Glomerular visceral epithelial cell (primary cell): Measurements from ENCODE around the gene AKR7A3.
"Not testable (repeated sequence)": the region's sequence is repeated elsewhere in the genome, so short reads cannot be mapped to it uniquely, and the experiment has no call there.

Experiments used
- DNase-seq: peaks from one replicate; pipeline ENCODE4 v3.0.0-alpha.2; 2016; ENCODE audit errors: extremely low spot score

The AKR7A3 gene

DNA sequence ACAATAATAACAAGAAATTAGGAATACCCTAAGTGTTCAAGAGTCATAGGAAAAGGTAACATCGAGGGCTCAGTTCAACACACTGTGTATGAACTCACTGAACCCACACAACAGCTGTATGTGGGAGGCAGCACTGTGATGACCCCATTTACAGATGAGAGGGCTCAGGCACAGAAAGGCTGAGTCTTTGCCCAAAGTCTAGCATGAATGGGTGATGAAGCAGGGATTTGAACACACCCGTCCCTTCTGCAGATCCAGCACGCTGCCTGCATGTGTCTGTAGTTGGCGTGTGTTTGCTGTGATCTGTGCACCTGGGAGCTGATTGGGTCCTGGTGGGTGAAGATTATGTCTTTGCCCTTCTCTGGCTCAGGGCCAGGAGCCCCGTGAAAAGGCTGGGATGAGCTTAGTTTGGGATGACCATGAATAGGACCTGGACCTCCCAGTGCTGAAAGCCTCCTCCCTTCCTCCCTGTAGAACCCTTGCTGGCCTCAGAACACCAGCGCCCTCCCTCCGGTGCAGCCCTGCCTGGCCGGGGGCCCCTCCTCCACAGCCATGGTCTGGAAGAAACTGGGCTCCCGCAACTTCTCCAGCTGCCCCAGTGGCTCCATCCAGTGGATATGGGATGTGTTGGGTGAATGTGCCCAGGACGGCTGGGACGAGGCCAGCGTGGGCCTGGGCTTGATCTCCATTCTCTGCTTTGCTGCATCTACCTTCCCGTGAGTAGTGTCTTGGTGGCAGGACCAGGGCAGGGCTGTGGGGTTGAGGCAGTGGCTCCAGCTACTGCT, 28.7 kb upstream of the AKR7A3 start:
- DNase-seq: no peak

DNA sequence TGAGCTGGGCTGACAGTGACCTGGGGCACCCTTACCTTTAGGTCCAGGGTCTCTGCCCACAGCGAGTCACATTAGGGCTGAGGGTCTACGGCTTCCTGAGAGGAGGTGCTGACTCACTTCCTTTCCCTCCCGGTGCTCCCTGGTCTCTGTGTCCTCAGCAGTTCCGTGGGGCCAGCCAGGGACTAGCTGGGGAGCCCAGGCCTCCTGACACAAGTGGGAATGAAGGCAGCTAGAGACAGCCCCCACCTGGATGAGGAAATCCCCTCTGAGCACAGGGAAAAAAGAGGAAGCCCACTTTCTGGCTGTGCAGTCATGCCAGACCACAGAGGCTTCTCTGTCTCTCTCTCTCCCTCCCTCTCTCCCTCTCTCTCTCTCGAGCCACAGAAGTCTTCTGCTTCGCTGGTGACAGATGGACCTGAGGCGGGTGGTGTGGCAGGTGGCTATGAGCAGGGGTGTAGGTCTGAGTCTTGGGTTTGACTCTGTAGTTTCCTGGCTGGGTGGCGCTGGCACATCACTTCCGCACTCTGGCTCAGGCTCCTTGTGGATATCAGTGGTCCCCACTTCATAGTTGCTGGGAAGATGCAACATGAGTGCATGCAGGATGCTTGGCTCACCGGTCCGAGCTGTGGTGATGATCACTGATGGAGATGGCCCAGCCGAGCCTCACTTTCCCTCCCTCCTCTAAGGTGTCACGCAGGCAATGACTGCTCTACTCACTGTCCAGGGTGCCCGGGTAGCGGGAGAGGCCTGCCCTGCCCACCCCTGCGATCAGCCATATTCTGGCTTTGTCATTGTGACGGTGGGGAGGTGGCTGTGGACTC, 27.0 kb upstream of the AKR7A3 start:
- peak; percentile 66 for DNase-seq

DNA sequence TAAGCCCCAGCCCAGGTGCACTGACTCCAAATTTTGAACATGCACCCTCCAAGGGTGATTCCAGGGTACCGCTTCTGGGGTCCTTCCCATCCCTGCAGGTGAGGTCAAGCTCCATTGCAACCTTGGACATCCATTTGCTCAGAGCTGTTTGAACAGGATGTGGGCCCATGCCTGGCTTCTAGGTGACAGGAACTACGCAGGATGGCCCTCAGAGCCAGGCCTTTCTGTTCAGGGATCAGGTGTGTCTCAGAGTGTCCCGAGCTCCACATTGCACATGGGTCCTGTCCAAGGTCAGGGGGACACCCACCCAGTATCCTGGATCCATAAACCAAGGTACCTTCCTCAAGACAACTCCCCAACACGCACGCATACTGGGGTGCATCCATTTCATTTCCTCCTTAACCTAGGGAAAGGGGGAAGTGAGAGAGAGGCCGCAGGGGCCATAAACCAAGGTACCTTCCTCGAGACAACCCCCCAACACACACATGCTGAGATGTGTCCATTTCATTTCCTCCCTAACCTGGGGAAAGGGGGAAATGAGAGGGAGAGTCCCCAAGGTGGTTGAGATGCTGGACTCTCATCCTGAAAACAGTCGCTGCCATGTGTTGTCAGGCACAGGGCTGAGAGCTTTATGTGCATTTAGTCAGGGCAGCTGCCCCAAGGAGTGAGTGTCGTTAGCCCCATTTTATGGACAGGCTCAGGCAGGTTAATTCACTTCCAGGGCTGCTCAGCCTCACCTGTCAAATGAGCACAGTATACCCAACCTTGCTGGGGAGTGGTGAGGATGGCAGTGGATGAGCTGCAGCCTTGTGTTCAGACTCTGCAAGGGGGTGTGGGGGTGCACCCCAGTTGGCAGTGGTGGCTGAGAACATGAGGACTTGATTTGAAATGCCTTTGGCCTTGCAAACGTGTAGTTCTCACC, 25.7 kb upstream of the AKR7A3 start:
- no peak for DNase-seq

- no peak for DNase-seq
Observed at GRCh38 chr1:19313636-19313959, 25.0 kb upstream of the AKR7A3 start.

GRCh38 chr1:19312782-19313635, 24.4 kb upstream of the AKR7A3 start:
- DNase-seq: no peak

DNA sequence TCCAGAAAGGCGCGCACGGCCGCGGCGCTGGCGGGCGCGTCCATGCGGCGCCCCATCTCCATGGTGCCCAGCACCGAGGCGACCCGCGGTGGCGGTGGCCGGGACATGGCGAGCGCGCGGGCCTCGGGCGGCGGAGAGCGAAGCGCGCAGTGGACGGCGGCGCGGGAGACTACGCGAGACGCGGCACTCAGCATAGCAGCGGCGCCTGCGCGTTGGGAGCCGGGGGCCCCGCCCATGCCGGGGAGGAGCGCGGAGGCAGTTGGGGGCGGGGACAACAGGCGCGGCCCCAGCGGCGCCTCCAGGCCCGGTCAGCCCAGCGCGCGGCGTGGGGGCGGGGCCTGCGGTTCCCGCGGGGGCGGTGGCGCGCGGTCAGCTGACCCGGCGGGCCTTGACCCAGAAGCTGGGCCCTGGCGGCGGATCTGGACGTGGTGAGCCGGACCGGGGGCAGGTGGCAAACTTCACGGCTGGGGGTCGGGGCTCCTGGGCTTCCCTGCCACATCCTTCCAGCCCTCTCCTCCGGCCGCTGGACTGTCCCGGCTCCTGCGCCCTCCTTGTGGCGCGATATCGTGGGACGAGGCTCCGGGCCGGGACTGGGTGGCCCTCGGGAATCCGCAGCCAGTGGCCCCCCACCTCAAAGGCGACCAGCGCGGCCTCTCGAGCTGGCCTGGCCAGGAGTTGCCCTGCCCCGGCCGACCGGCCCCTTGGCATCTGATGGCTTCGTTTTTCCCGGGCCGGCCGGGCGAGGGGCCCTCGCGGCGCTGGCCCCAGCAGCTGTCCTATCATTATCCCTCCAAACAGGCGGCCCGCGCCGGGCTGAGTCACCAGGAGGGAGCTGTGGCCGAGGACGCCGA, 23.6 kb upstream of the AKR7A3 start, which contains the start of the genes AKR7A2 and SLC66A1:
Gene AKR7A2 (minus strand): TSS at position 214 of the 851 bp plus-strand sequence. CDS start 20 bp downstream, at position 194.
Gene SLC66A1 (plus strand): TSS at position 396 of the 851 bp plus-strand sequence. CDS start 5,352 bp downstream, outside the sequence.
- peak; percentile 95 for DNase-seq

DNA sequence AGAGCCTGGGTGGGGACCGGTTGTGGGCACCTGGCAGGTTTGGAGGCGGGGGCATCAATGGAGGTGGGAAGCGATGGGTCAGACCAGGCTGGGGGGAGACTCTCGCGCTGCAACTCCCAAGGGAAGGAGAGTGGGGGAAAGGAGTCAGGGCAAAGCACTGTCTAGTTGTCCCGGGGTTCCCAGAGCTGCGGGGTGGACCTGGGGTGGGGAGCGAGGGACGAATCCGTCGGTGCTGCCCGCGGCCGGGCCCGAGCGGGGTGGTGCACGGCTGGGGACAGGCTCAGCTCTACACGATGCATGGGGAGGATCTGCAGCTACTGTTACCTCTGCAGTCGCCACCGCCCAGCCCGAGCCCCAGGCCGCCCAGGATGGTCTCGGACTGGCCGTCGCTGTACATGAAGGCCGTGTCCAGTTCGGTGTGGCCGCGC, 22.9 kb upstream of the AKR7A3 start:
- DNase-seq: no peak

- DNase-seq: peak; percentile 29
Observed at GRCh38 chr1:19310720-19311502, 22.3 kb upstream of the AKR7A3 start.

DNA sequence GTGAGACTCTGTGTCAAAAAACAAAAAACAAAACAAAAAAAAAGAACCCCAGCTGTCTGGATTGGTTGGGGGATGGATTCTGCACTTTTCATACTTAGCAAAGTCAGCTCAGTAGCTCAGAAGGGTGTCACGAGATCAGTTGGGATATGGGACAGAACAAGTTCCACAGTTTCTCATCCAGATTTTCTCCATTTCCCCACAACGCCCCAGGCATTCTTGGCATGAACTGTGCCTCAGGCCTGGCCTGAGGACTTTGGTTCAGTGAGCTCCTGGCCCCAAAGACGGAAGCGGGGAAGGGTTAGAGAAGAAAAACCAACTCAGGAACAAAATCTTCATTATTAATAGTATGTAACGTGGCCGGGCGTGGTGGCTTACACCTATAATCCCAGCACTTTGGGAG, 21.5 kb upstream of the AKR7A3 start:
- no peak for DNase-seq

DNA sequence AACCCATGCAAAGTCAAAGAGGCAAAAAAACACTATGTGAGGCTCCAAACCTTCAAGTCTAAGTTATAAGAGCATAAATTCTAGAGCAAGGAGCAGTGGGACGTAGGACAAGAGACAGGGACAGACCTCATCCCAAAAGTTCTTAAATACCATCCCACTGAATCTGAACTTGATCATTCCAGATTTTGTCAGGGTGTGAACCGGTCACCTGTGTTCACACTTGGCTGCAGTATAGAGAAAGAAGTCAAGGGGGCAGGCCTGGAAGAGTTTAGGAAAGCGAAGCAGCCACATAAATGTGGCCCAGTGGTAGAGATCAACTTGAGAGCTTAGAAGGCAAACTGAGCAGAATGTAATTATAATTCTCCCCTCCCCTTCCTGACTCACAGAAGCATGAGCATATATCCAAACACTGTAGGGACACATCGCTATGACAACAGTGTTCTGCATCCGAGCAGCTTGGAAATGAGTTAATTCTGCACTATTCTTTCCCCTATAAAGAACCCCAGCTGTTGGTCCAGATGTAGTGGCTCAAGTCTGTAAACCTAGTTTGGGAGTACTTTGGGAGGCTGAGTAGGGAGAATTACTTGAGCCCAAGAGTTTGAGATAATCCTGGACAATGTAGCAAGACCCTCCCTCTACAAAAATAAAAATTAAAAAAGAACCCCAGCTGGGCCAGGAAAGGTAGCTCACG, 20.7 kb upstream of the AKR7A3 start:
- DNase-seq: peak; percentile 53

GRCh38 chr1:19308509-19308907, 19.9 kb upstream of the AKR7A3 start:
- no peak for DNase-seq

DNA sequence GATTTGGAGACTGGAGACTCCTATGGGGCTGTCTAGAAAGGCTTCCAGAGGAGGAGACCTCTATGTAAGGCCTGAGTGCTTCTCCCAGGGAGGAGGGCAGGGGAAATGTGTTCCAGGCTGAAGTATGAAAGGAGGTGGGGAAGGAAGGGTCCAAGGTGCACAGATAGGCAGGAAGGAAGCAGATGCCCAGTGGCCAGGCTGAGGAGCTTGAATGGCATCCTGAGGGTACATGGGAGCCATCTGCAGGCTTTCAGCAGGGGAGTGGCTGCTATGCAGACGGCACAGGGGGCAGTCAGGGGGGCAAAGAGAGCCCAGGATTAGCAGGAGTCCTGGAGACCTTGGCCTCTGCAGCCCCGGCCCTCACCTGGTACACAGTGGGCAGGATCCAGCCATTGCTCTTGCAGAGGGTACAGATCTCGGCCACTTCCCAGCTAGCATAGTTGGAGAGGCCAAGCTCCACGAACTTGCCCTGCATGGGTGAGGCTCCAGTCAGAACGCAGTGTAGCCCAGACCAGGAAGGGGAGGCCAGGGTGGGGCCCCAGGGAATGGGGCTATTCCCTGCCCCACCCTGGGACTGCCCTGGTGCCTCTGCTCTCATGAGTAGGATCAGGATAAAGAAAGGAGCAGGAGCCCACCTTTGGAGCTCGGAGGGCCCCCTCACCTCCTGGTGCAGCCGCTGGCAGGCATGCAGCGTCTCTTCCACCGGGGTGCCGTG, 19.4 kb upstream of the AKR7A3 start:
- no peak for DNase-seq

- DNase-seq: no peak
Observed at GRCh38 chr1:19306941-19307340, 18.4 kb upstream of the AKR7A3 start.

DNA sequence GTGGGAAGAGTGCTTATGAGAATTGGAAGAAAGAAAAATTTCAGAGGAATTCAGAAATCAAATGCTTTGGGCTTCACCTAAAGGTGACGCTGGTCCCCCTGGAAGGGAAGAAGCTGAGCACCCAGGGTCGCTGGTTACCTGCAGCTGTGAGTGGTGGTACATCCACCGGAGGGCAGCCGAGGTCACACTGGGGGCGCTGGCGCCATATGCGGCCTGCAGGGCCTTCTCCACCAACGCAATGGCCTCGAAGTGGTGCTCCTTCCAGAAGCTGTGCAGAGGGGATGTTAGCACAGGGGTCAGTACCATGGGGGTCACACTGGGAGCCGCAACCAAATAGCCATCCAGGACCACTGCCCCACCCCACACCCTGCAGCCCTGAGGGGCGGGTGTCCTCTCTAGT, 17.3 kb upstream of the AKR7A3 start:
- no peak for DNase-seq

- DNase-seq: not testable (repeated sequence)
Observed at GRCh38 chr1:19304081-19304480, 15.5 kb upstream of the AKR7A3 start.

DNA sequence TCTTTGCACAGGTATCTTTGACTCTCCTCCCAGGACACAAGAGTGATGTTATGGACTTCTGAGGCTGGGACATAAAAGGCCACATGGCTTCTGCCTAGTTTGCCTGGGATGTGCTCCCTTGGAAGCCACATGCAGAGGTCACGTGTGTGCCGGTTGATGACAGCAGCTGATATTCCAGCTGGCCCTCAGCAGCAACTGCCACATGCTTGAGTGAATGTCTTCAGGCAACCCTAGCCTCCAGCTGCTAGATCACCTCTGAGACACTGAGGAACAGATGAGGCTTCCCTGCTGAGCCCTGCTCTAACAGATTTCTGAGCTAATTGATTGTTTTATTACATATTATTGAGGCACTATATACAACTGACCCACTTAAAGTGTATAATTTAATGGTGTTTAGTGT, 11.6 kb upstream of the AKR7A3 start:
- no peak for DNase-seq

GRCh38 chr1:19294638-19295037, 6.1 kb upstream of the AKR7A3 start:
- no peak for DNase-seq

- DNase-seq: no peak
Observed at GRCh38 chr1:19289244-19289643, 674 bp upstream of the AKR7A3 start.
